ENCODE measurements around the gene NRAS.

- TF ChIP-seq CTCF (IDR thresholded peaks at IDR 0.05) (no peak), POLR2AphosphoS5 (IDR thresholded peaks at IDR 0.05) (no peak), POLR2A (IDR thresholded peaks at IDR 0.05) (no peak)
Observed at GRCh38 chr1:114696810-114697209, 19.8 kb downstream of the NRAS start.
